Esophagus muscularis mucosa (tissue), 4 donors: Measurements from ENCODE around the gene UNC13B. TPM values are rescaled to one million over a fixed set of nuclear protein-coding genes. Genes with fewer than 3 reads are reported as not detected.

Experiments used
- DNase-seq: peaks from one replicate; pipeline ENCODE4 v3.0.0-alpha.2; 2017; ENCODE audit errors: extremely low spot score
- H3K27ac ChIP-seq, 4 donors: fragments of 200-600 bp; sonication (generic); replicated peaks in 1 of 4; 1 replicate in 3 of 4; 2 replicates in 1 of 4; pipeline ENCODE4 v1.5.1; 2016 to 2019; ENCODE audit warnings: mild to moderate bottlenecking in 1 of 4
- H3K27me3 ChIP-seq, 4 donors: fragments of 200-600 bp; sonication (generic); one replicate each; pipeline versions ENCODE4 v1.5.1 to v1.6.0; 2016 to 2019
- H3K36me3 ChIP-seq, 4 donors: fragments of 200-600 bp; sonication (generic); one replicate each; pipeline ENCODE4 v1.5.1; 2016 to 2019
- H3K4me1 ChIP-seq, 4 donors: fragments of 200-600 bp; sonication (generic); one replicate each; pipeline ENCODE4 v1.5.1; 2016 to 2019
- H3K4me3 ChIP-seq, 4 donors: fragments of 200-600 bp; sonication (generic); 1 replicate in 2 of 4; 2 replicates in 2 of 4; pipeline ENCODE4 v1.5.1; 2016 to 2019; ENCODE audit warnings: mild to moderate bottlenecking in 4 of 4, moderate library complexity in 1 of 4
- H3K9me3 ChIP-seq, 4 donors: fragments of 200-600 bp; sonication (generic); 1 replicate in 3 of 4; 2 replicates in 1 of 4; pipeline ENCODE4 v1.5.1; 2016 to 2019
- CTCF ChIP-seq, 3 experiments: fragments of 200-600 bp in 2 of 3; fragments of 450-650 bp in 1 of 3; sonication (generic) in 2 of 3; IDR thresholded peaks; one replicate each; pipeline ENCODE4 v1.5.1; 2017 to 2019; ENCODE audit warnings: antibody characterized with exemption in 3 of 3, mild to moderate bottlenecking in 2 of 3, moderate library complexity in 1 of 3
- EP300 ChIP-seq: sonication (generic); formaldehyde crosslinking; IDR thresholded peaks from one replicate; pipeline ENCODE4 v1.6.1; 2017; ENCODE audit warnings: antibody characterized with exemption
- POLR2A ChIP-seq: fragments of 450-650 bp; IDR thresholded peaks from one replicate; pipeline ENCODE4 v1.6.1; 2017; ENCODE audit warnings: antibody characterized with exemption, moderate library complexity, mild to moderate bottlenecking, low read depth
- POLR2AphosphoS5 ChIP-seq, 2 donors: sonication (generic); formaldehyde crosslinking; IDR thresholded peaks; one replicate each; pipeline ENCODE4 v1.6.1; 2017; ENCODE audit warnings: antibody characterized with exemption in 2 of 2
- WGBS: methylation state at CpG from one replicate; pipeline ENCODE4 v1.1.5; 2018; 5-methylcytosine and 5-hydroxymethylcytosine counted together
- intact Hi-C: fragments of 100-400 bp; cut with DNase I; formaldehyde crosslinking; loops from one replicate; pipeline ENCODE4 v1.15.1; 2023
- total RNA-seq, 4 donors: library from RNA; depleted of rRNA; stranded (reverse); fragments of >200 nt; gene quantifications; one replicate each; pipeline versions ENCODE4 v1.1.0 to v1.2.1, GENCODE V29; 2016

The UNC13B gene
- total RNA-seq, 4 donors from 2014 or later, result 21.9 to 30.7 (median 28.7) TPM

- no peak for TF ChIP-seq POLR2AphosphoS5 (IDR thresholded peaks at IDR 0.05)
- no peak for TF ChIP-seq CTCF (IDR thresholded peaks at IDR 0.05)
- no peak for TF ChIP-seq EP300
- WGBS, result 98% methylated on average over 2 of the region's 2 CpGs
- Histone ChIP-seq H3K27ac (no peak overlapping the region), H3K9me3 (peaks cover 0 to 24% (median 15%) of the 10 kb centered on the region in 4 donors), H3K4me3 (no peak overlapping the region), H3K4me1 (no peaks in the 10 kb centered on the region), H3K27me3 (no peaks in the 10 kb centered on the region), H3K36me3 (peaks cover 0 to 6% (median 0%) of the 10 kb centered on the region in 4 donors)
- intact Hi-C loops, result no loop called here
- no peak for DNase-seq
Observed at GRCh38 chr9:35203528-35203927, 41.7 kb downstream of the UNC13B start.

- DNase-seq, result no peak
- H3K4me1 ChIP-seq, result no peaks in the 10 kb centered on the region
- intact Hi-C loops, result no loop called here
- no peaks in the 10 kb centered on the region for H3K27me3 ChIP-seq
- H3K27ac ChIP-seq, result no peak overlapping the region
- H3K36me3 ChIP-seq, result peaks cover 0 to 6% (median 0%) of the 10 kb centered on the region in 4 donors
- TF ChIP-seq POLR2A, result no peak
- no peak for TF ChIP-seq POLR2AphosphoS5 (IDR thresholded peaks at IDR 0.05)
- TF ChIP-seq EP300, result no peak
- TF ChIP-seq CTCF (IDR thresholded peaks at IDR 0.05), result no peak
- H3K4me3 ChIP-seq, result no peak overlapping the region
- 75% methylated on average over 1 of the region's 1 CpG for WGBS
- peaks cover 0 to 24% (median 15%) of the 10 kb centered on the region in 4 donors for H3K9me3 ChIP-seq
Observed at GRCh38 chr9:35205340-35205739, 43.5 kb downstream of the UNC13B start.

GRCh38 chr9:35211854-35212253 is 50.0 kb downstream of the UNC13B start:
- H3K27me3 ChIP-seq, result no peaks in the 10 kb centered on the region
- H3K4me1 ChIP-seq, result no peaks in the 10 kb centered on the region
- intact Hi-C loops, result no loop called here
- H3K4me3 ChIP-seq, result no peak overlapping the region
- no peaks in the 10 kb centered on the region for H3K9me3 ChIP-seq
- TF ChIP-seq EP300 (no peak), POLR2A (no peak), POLR2AphosphoS5 (IDR thresholded peaks at IDR 0.05) (no peak), CTCF (IDR thresholded peaks at IDR 0.05) (no peak)
- H3K27ac ChIP-seq, result no peak overlapping the region
- no peak for DNase-seq
- WGBS, result 92% methylated on average over 4 of the region's 4 CpGs
- no peaks in the 10 kb centered on the region for H3K36me3 ChIP-seq

- Histone ChIP-seq H3K9me3 (peaks cover 0 to 6% (median 0%) of the 10 kb centered on the region in 4 donors), H3K27ac (no peak overlapping the region), H3K36me3 (no peaks in the 10 kb centered on the region), H3K4me1 (no peaks in the 10 kb centered on the region), H3K4me3 (no peak overlapping the region), H3K27me3 (no peaks in the 10 kb centered on the region)
- intact Hi-C loops, result no loop called here
- TF ChIP-seq POLR2AphosphoS5 (IDR thresholded peaks at IDR 0.05), result no peak
- no peak for TF ChIP-seq EP300
- TF ChIP-seq CTCF (IDR thresholded peaks at IDR 0.05), result no peak
- no peak for TF ChIP-seq POLR2A
- 89% methylated on average over 6 of the region's 6 CpGs for WGBS
- DNase-seq, result no peak
Observed at GRCh38 chr9:35220659-35221338, 59.0 kb downstream of the UNC13B start.

DNA sequence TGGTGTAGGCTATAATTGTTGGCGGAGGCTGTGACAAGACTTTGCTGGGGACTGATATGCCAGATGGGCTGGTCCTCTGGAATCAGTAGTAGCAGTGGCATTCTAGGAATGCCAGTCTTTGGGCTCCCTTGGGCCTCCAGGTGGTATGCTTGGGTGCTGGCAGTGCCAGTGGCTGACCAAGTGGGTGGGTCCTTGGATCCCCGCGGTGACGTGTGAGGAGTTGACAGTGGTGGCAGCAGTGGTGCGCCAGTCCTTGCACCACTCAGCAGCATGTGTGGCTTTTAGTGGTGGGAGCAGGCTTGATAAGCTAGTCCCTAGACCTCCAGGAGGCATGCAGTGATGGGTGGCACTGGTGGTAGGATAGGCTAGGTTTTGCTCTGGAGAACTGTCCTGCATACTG is 63.9 kb downstream of the UNC13B start:
- DNase-seq, result no peak
- no peak overlapping the region for H3K4me3 ChIP-seq
- H3K27ac ChIP-seq, result no peak overlapping the region
- H3K36me3 ChIP-seq, result no peaks in the 10 kb centered on the region
- H3K9me3 ChIP-seq, result peaks cover 0 to 6% (median 0%) of the 10 kb centered on the region in 4 donors
- WGBS, result 100% methylated on average over 5 of the region's 5 CpGs
- intact Hi-C loops, result no loop called here
- no peaks in the 10 kb centered on the region for H3K27me3 ChIP-seq
- TF ChIP-seq POLR2AphosphoS5 (IDR thresholded peaks at IDR 0.05) (no peak), POLR2A (no peak), EP300 (no peak), CTCF (IDR thresholded peaks at IDR 0.05) (no peak)
- H3K4me1 ChIP-seq, result peaks cover 0 to 11% (median 9%) of the 10 kb centered on the region in 4 donors
